ENCODE data around the gene RXFP1.

Gene RXFP1

DNA sequence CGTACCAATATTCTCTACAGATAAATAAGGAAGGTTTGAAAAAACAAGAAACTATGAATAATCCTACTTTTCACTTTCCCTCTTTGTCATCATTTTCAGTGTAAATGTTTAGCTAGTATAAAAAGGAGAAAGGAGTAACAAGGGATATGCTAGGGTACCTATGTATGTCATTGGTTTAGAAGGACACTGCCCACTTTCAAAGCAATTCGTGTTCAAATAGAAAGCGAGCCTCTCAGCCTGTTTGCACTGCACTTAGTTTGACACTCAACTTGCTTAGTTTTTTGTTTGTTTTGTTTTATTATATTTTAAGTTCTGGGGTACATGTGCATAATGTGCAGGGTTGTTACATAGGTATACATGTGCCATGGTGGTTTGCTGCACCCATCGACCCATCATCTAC, 21.6 kb upstream of the RXFP1 start:
- TF ChIP-seq, protein P1, sequence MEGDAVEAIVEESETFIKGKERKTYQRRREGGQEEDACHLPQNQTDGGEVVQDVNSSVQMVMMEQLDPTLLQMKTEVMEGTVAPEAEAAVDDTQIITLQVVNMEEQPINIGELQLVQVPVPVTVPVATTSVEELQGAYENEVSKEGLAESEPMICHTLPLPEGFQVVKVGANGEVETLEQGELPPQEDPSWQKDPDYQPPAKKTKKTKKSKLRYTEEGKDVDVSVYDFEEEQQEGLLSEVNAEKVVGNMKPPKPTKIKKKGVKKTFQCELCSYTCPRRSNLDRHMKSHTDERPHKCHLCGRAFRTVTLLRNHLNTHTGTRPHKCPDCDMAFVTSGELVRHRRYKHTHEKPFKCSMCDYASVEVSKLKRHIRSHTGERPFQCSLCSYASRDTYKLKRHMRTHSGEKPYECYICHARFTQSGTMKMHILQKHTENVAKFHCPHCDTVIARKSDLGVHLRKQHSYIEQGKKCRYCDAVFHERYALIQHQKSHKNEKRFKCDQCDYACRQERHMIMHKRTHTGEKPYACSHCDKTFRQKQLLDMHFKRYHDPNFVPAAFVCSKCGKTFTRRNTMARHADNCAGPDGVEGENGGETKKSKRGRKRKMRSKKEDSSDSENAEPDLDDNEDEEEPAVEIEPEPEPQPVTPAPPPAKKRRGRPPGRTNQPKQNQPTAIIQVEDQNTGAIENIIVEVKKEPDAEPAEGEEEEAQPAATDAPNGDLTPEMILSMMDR (IDR thresholded peaks at IDR 0.05; ENCODE audit: low read depth, low read length, missing control alignments), result no peak
- no peak overlapping the region for H3K4me3 ChIP-seq (replicated peaks; ENCODE audit: low read depth, low read length)
- no peak for DNase-seq (ENCODE audit: extremely low read depth, low read depth)

DNA sequence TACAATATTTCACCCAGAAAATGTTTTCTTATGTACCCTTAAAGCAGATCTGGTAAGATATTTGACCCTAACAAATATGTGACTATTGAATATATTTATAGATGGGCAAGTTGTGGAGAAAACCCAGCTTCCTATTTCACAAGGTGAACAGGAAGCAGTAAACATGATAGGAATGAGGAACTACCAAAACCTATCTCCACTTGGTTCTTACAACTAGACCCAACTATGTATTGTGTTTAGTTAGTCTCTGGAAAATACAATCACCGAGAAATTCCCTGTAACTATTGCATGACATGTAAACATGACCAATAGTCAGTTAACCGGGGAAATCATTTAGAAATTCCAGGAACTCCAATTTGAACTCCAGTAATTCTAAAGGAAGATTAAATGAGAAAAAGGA, 8.4 kb upstream of the RXFP1 start:
- TF ChIP-seq, protein P1 (IDR thresholded peaks at IDR 0.05; ENCODE audit: low read depth, low read length, missing control alignments), result no peak
- no peak overlapping the region for H3K4me3 ChIP-seq (replicated peaks; ENCODE audit: low read depth, low read length)

DNA sequence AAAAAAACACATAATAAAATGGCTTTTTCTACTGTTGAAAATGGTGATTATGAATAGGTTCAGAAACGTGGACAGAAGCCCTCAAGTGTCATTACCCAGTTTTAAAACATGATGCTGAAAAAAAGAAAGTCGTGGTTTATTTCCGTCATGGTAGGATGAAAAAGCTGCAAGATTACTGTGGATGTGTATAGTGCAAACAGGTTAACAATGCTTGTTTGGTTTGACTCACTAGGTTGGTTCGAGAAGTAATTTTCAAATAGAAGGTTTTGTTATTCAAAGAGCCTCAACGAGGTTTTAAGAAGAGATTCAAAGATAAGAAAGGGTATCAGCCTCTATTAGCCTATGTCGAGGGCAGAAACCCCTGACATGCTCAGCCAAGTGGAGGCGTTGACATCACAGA, 2.5 kb upstream of the RXFP1 start:
- TF ChIP-seq, protein P1 (IDR thresholded peaks at IDR 0.05; ENCODE audit: low read depth, low read length, missing control alignments), result no peak
- no peak overlapping the region for H3K4me3 ChIP-seq (replicated peaks; ENCODE audit: low read depth, low read length)
- no peak for DNase-seq (ENCODE audit: extremely low read depth, low read depth)

More for the DNA sequence above, 8.4 kb upstream of the RXFP1 start:
- no peak for DNase-seq (ENCODE audit: extremely low read depth, low read depth)

DNA sequence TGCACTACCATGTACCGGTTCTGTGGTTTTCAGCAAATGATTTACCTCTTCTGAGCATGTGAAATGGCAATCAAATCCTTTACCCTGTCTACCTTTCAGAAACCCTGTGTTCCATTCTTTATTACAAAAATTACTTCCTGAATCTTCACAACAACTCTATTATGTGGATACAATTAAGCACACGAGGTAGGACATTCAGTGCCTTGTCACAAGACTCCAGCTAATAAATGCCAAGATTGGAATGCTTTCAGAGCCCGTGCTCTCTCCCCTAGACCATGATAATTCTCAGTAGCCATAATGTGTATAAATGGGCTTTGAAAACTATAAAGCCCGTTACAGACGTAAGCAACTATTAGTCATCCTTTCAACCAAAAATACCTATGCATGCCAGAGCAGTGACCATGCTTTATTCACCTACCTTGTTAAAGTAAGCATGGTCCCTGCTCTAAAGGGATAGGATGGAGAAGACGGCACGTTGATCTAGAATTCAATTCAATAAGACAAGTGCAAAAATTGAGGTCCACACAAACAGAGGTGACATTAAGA, 2.4 kb downstream of the RXFP1 start:
- H3K4me3 ChIP-seq (replicated peaks; ENCODE audit: low read depth, low read length), result no peak overlapping the region
- TF ChIP-seq, protein P1 (IDR thresholded peaks at IDR 0.05; ENCODE audit: low read depth, low read length, missing control alignments), result no peak

DNA sequence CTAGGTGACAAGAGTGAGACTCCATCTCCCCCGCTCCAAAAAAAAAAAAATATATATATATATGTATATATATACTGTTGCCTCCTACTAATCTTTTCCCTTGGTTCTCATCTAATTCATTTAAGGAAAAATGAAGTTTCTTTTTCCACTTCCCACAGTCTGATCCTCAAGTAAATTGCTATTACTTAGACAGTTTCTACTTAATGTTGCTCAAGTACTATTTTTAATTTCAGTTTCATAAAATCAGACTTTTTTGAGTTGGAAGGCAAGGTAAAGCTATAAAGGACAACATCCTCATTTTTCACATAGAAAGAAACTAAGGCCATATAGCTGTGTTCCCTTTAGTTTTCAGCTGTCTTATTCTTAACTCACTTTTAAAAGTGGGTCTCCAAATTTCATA, 5.8 kb downstream of the RXFP1 start:
- DNase-seq (ENCODE audit: extremely low read depth, low read depth), result no peak
- no peak overlapping the region for H3K4me3 ChIP-seq (replicated peaks; ENCODE audit: low read depth, low read length)
- TF ChIP-seq, protein P1 (IDR thresholded peaks at IDR 0.05; ENCODE audit: low read depth, low read length, missing control alignments), result no peak

More for the DNA sequence above, 2.4 kb downstream of the RXFP1 start:
- no peak for DNase-seq (ENCODE audit: extremely low read depth, low read depth)

DNA sequence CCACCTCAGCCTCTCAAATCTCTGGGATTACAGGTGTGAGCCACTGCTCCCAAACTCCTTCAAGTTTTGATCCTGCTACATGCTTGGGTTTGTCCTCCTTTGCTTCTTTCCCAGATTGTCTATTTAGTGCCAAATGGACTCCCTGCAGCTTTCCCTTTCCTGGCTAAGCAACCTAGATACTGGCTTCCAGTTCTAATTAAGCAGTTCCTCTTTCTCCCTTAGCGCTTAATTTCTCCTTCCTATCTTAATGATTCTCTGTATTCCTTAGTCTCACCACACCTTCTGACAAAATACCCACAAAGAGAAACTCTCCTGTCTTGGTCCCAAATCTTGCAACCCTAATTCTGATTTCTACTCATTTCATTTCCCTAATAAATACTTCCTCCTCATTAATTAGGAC, 7.8 kb downstream of the RXFP1 start:
- no peak for DNase-seq (ENCODE audit: extremely low read depth, low read depth)
- TF ChIP-seq, protein P1 (IDR thresholded peaks at IDR 0.05; ENCODE audit: low read depth, low read length, missing control alignments), result no peak
- no peak overlapping the region for H3K4me3 ChIP-seq (replicated peaks; ENCODE audit: low read depth, low read length)

DNA sequence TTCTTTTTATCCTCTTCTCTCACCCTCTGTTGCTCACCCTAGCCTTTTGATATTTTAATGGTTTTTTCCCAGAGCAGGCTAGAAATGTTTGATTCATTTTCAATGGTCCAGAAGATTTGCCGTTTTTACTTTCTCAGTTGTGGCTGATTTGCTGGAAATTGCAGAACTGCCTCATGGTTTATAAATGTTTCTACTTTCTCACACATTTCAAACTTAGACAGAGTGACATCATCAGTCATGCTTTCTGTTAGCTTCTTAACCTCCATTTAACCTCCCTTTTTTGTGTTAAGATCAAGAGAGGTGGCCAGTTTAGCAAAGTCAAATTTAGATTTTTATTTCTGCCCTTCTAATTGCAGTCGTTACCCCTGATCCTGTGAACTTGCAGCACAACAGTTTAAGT, 8.7 kb downstream of the RXFP1 start:
- H3K4me3 ChIP-seq (replicated peaks; ENCODE audit: low read depth, low read length), result no peak overlapping the region
- TF ChIP-seq, protein P1 (IDR thresholded peaks at IDR 0.05; ENCODE audit: low read depth, low read length, missing control alignments), result no peak
- DNase-seq (ENCODE audit: extremely low read depth, low read depth), result no peak

Data from HFF-Myc (cell line).